Vagina (tissue), 2 donors: ENCODE measurements around the gene PTPRN2. TPM values are rescaled to one million over a fixed set of nuclear protein-coding genes. Genes with fewer than 3 reads are reported as not detected.

Experiments used
- DNase-seq, 2 donors: peaks; one replicate each; pipeline ENCODE4 v3.0.0-alpha.2; 2017; ENCODE audit errors: extremely low spot score in 2 of 2
- H3K27ac ChIP-seq: fragments of 200-600 bp; sonication (generic); one replicate; pipeline ENCODE4 v1.5.1; 2019
- H3K27me3 ChIP-seq: fragments of 200-600 bp; sonication (generic); one replicate; pipeline ENCODE4 v1.5.1; 2019
- H3K36me3 ChIP-seq, 2 donors: fragments of 200-600 bp; sonication (generic); one replicate each; pipeline ENCODE4 v1.5.1; 2017 to 2019
- H3K4me1 ChIP-seq: fragments of 200-600 bp; sonication (generic); one replicate; pipeline ENCODE4 v1.5.1; 2019
- H3K4me3 ChIP-seq, 2 donors: fragments of 200-600 bp; sonication (generic); 1 replicate in 1 of 2; 2 replicates in 1 of 2; pipeline ENCODE4 v1.5.1; 2016 to 2019
- H3K9me3 ChIP-seq: fragments of 200-600 bp; sonication (generic); one replicate; pipeline ENCODE4 v1.5.1; 2019
- POLR2A ChIP-seq, 2 donors: fragments of 450-650 bp; IDR thresholded peaks; one replicate each; pipeline ENCODE4 v1.6.1; 2017; ENCODE audit warnings: antibody characterized with exemption in 2 of 2, mild to moderate bottlenecking in 2 of 2, moderate library complexity in 2 of 2
- POLR2AphosphoS5 ChIP-seq, 2 donors: sonication (generic); formaldehyde crosslinking; IDR thresholded peaks; one replicate each; pipeline ENCODE4 v1.9.0; 2017; ENCODE audit warnings: antibody characterized with exemption in 2 of 2, mild to moderate bottlenecking in 2 of 2, low read depth in 1 of 2; ENCODE audit not compliant: insufficient read depth in 1 of 2
- intact Hi-C: fragments of 100-400 bp; cut with DNase I; formaldehyde crosslinking; loops from one replicate; pipeline ENCODE4 v1.15.1; 2023
- total RNA-seq: library from RNA; depleted of rRNA; stranded (reverse); fragments of >200 nt; gene quantifications from one replicate; pipeline ENCODE4 v1.2.3, GENCODE V29; 2016
- TF ChIP-seq, protein P1 (sequence below), 3 experiments: fragments of 450-650 bp in 2 of 3; fragments of 200-600 bp in 1 of 3; sonication (generic) in 1 of 3; IDR thresholded peaks; one replicate each; pipeline ENCODE4 v1.5.1; 2017 to 2019; ENCODE audit warnings: antibody characterized with exemption in 3 of 3, mild to moderate bottlenecking in 2 of 3, moderate library complexity in 2 of 3

The PTPRN2 gene
- total RNA-seq, 1 donor from 2014 or later, result 7.4 TPM

DNA sequence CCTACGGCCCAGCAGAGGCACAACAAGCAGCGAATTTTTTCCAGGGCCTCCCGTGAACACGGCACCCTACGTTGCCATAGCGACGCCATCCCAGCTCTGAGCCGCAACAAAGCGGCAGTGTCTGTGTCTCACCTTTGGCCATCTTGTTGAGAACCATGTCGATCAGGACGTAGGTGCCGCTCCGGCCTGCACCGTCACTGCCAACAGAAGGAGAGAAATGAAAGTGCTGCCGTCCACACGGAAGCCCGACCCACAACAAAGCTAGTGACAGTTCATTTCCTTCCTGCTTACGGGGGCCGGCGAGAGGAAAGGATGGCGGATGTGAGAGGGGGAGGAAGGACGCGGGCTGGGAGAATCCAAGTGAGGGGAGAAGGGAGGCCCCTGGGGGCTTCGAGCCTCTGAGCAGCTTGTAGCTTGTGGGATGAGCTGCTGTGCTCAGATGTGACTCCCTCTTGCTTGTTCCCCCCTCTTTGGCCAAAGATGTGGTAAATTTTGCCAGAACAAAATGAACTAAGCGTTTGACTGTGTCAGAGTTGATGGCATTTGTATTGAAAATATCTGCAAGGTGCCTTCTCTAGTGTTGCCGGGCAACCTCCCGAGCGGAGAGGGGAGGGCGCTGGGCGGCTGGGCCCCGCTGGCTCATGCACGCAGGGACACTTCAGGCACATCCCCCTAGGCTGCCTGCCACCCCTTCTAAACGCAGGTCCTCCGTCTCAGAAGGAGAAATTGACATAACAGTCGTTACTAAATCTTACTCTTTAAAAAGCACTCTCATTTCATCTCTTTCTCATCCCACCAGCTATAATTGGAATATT, 1018.6 kb downstream of the PTPRN2 start:
- H3K4me3 ChIP-seq, result peak overlapping the region; percentile 53 to 56
- TF ChIP-seq POLR2A (IDR thresholded peaks at IDR 0.05) (no peak), POLR2AphosphoS5 (IDR thresholded peaks at IDR 0.05; ENCODE audit: insufficient read depth in 1 of 2, low read depth in 1 of 2) (peak in 1 of 2 donors; percentile 49)
- H3K27me3 ChIP-seq, result no peaks in the 10 kb centered on the region
- peaks cover 24% of the 10 kb centered on the region for H3K4me1 ChIP-seq
- H3K36me3 ChIP-seq, result no peaks in the 10 kb centered on the region
- DNase-seq, result no peak
- no peaks in the 10 kb centered on the region for H3K9me3 ChIP-seq
- intact Hi-C loops, result no loop called here
- H3K27ac ChIP-seq, result peak overlapping the region; percentile 3

DNA sequence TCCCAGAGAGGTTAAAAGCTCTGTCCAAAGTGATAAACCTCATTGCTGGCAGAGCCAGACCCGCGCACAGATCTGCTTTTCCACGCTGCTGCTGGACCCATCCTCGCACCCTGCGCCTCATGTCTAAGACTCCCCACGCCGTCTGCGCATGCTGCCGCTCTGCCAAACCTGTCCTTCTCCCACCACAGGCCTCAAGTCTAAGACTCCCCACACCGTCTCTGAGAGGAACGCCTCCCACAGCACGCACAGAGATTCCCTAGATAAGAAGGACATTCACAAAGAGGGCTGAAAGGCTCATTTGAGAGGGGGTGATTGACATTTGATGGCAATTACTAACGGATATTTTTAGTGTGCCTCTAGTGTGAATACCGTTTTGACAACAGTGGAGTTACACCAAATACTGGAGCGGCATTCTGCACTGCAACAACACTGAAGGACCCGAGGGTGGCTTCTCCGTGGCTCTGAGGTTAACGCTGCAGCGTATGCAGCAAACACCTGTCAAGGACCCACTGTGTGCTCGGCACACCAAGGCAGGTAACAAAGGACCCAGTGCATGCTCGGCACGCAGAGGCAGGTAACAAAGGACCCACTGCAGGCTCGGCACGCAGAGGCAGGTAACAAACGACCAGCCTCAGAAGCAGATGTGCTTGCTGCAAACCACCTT, 1019.4 kb downstream of the PTPRN2 start:
- no peak for DNase-seq
- Histone ChIP-seq H3K27me3 (no peaks in the 10 kb centered on the region), H3K36me3 (no peaks in the 10 kb centered on the region), H3K4me3 (peak overlapping the region; percentile 53 to 56), H3K27ac (peak overlapping the region; percentile 3), H3K9me3 (no peaks in the 10 kb centered on the region), H3K4me1 (peaks cover 24% of the 10 kb centered on the region)
- intact Hi-C loops, result no loop called here
- no peak for TF ChIP-seq POLR2AphosphoS5 (IDR thresholded peaks at IDR 0.05; ENCODE audit: insufficient read depth in 1 of 2, low read depth in 1 of 2)
- no peak for TF ChIP-seq POLR2A (IDR thresholded peaks at IDR 0.05)
- TF ChIP-seq, protein P1, sequence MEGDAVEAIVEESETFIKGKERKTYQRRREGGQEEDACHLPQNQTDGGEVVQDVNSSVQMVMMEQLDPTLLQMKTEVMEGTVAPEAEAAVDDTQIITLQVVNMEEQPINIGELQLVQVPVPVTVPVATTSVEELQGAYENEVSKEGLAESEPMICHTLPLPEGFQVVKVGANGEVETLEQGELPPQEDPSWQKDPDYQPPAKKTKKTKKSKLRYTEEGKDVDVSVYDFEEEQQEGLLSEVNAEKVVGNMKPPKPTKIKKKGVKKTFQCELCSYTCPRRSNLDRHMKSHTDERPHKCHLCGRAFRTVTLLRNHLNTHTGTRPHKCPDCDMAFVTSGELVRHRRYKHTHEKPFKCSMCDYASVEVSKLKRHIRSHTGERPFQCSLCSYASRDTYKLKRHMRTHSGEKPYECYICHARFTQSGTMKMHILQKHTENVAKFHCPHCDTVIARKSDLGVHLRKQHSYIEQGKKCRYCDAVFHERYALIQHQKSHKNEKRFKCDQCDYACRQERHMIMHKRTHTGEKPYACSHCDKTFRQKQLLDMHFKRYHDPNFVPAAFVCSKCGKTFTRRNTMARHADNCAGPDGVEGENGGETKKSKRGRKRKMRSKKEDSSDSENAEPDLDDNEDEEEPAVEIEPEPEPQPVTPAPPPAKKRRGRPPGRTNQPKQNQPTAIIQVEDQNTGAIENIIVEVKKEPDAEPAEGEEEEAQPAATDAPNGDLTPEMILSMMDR (IDR thresholded peaks at IDR 0.05), result no peak

DNA sequence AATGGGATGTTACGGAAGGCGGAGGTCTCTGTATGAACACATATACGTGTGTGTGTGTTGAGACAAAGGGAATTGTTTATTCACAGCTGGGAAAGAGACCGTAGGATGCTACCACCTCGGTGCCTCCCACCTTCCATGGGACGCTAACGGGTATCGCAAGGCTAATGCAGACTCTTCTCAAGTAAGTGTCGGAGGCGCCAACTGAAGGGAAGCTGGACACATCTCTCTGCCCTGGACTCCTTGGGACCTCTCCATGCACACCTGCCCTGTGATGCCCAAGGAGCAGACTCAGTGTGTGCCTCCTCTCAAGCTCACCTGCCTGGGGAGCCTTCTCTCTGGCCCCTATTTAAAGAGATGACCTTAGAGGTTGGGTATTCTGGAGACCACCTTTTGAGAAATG, 1020.0 kb downstream of the PTPRN2 start:
- intact Hi-C loops, result no loop called here
- TF ChIP-seq POLR2AphosphoS5 (IDR thresholded peaks at IDR 0.05; ENCODE audit: insufficient read depth in 1 of 2, low read depth in 1 of 2) (no peak), POLR2A (IDR thresholded peaks at IDR 0.05) (no peak)
- TF ChIP-seq, protein P1 (IDR thresholded peaks at IDR 0.05), result no peak
- H3K36me3 ChIP-seq, result no peaks in the 10 kb centered on the region
- no peak overlapping the region for H3K4me3 ChIP-seq
- DNase-seq, result no peak
- peaks cover 24% of the 10 kb centered on the region for H3K4me1 ChIP-seq
- no peak overlapping the region for H3K27ac ChIP-seq
- no peaks in the 10 kb centered on the region for H3K27me3 ChIP-seq
- no peaks in the 10 kb centered on the region for H3K9me3 ChIP-seq

DNA sequence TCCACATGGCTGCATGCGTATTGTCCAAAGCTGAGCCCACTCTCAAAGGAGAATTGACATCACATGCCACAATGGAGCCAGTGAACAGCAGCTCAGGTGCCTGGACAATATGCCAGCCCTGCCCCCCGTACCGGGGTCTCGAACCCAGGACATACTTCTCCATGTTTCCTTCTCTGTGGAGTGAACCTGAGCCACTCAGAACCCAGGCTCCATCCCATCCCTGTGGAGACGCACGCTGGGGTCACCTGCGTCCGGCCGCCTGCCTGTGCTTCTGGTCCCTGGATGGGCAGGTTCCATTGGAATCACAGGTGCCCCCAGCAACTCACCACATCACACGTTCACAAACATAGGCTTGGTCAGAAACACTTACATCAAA, 1021.0 kb downstream of the PTPRN2 start:
- no peak for DNase-seq
- no peak overlapping the region for H3K4me3 ChIP-seq
- intact Hi-C loops, result no loop called here

DNA sequence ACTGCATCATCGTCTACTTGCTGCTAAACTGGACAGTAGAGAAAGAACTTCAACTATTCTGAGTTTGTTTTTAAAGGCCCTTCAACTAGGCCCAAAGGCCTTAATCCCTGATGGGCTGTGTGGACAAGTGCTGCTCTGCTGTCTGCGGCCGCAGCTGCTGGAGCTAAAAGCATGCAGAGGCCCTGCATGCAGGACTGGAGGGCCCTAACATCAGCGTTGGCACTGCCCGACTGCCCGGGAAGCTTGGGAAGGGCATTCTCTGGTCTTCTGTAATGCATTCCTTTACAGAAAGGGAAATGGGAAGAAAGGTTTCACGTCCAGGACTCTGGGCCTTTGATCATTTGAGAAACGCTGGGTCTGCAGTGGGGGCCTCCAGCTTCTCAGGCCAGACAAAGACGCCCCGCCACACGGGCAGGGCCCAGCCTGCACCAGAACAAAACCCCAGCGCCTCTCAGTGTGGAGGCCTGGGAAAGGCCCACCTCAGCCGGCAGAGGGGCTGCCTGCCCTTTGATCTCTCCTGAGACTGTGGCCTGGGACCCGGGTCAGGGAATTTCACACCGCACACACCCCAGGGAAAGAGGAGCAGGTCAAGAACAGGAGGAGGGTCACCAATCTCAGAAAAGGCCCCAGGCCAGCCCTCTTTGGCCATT, 1021.5 kb downstream of the PTPRN2 start:
- no peaks in the 10 kb centered on the region for H3K27me3 ChIP-seq
- peaks cover 24% of the 10 kb centered on the region for H3K4me1 ChIP-seq
- no peak overlapping the region for H3K27ac ChIP-seq
- DNase-seq, result no peak
- no peaks in the 10 kb centered on the region for H3K9me3 ChIP-seq
- TF ChIP-seq POLR2A (IDR thresholded peaks at IDR 0.05) (no peak), POLR2AphosphoS5 (IDR thresholded peaks at IDR 0.05; ENCODE audit: insufficient read depth in 1 of 2, low read depth in 1 of 2) (no peak)
- TF ChIP-seq, protein P1 (IDR thresholded peaks at IDR 0.05), result no peak
- intact Hi-C loops, result no loop called here
- H3K36me3 ChIP-seq, result no peaks in the 10 kb centered on the region
- no peak overlapping the region for H3K4me3 ChIP-seq

More for the DNA sequence above, 1021.0 kb downstream of the PTPRN2 start:
- Histone ChIP-seq H3K9me3 (no peaks in the 10 kb centered on the region), H3K27me3 (no peaks in the 10 kb centered on the region), H3K27ac (no peak overlapping the region), H3K36me3 (no peaks in the 10 kb centered on the region), H3K4me1 (peaks cover 24% of the 10 kb centered on the region)
- TF ChIP-seq, protein P1 (IDR thresholded peaks at IDR 0.05), result no peak
- TF ChIP-seq POLR2AphosphoS5 (IDR thresholded peaks at IDR 0.05; ENCODE audit: insufficient read depth in 1 of 2, low read depth in 1 of 2) (no peak), POLR2A (IDR thresholded peaks at IDR 0.05) (no peak)
